ENCODE measurements around the gene ADORA2A. TPM values are rescaled to one million over a fixed set of nuclear protein-coding genes. Genes with fewer than 3 reads are reported as not detected.

The ADORA2A gene
- total and polyA plus RNA-seq, 4 donors = 5.5 to 54.9 (median 22.8) TPM

DNA sequence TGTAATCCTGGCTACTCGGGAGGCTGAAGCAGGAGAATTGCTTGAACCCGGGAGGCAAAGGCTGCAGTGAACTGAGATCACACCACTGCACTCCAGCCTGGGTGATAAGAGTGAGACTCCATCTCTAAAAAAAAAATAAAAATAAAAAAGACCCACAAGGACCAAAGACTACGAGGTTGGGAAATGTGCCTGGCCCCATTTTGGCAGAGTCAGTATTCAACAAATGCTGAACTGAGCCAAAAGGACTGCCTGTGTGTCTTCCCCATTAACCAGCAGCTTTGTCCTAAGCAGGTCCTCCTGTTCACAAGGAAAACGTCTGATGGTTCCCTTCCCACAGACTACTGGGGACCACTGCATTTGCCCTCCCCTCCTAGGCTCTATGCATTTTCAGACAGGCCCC lies 27.6 kb downstream of the ADORA2A start:
- TF ChIP-seq, protein P1, sequence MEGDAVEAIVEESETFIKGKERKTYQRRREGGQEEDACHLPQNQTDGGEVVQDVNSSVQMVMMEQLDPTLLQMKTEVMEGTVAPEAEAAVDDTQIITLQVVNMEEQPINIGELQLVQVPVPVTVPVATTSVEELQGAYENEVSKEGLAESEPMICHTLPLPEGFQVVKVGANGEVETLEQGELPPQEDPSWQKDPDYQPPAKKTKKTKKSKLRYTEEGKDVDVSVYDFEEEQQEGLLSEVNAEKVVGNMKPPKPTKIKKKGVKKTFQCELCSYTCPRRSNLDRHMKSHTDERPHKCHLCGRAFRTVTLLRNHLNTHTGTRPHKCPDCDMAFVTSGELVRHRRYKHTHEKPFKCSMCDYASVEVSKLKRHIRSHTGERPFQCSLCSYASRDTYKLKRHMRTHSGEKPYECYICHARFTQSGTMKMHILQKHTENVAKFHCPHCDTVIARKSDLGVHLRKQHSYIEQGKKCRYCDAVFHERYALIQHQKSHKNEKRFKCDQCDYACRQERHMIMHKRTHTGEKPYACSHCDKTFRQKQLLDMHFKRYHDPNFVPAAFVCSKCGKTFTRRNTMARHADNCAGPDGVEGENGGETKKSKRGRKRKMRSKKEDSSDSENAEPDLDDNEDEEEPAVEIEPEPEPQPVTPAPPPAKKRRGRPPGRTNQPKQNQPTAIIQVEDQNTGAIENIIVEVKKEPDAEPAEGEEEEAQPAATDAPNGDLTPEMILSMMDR (IDR thresholded peaks at IDR 0.05; ENCODE audit: control extremely low read depth, extremely low read depth) = no peak

DNA sequence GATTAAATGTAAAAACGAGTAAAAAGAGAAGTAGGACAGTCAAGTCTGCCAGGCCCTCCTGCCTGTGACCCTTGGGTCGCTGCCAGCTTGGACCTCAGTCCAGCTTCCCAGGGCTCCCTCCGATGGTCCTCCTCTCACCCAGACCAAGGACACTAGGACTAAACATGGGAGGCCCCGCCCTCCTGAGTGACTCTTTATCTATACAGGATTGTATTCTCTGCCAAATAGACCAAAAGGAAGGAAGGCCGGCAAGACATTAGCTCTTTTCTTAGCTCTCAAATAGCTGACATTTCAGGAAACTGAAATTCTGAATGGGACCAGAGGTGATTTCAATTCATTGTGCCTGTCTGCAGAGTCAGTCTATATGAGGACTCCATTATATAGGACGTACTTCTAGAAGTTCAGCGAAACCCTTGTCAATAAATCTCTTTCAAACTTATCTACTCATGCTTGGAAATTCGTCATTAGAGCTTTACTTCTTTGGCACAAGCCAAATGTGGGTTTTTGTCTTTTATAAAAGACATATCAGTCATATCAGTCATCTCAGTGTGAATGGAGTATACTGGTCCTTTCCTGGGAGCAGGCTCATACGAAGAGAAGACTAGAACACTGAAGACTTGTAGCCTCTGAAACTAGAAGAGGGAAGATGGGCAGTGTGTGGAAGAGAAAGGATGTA lies 28.5 kb downstream of the ADORA2A start:
- TF ChIP-seq, protein P1 (IDR thresholded peaks at IDR 0.05; ENCODE audit: control extremely low read depth, extremely low read depth) = no peak
- no peak overlapping the region for H3K9ac ChIP-seq (ENCODE audit: insufficient read depth in 1 of 2, low read length in 2 of 2)

More for the DNA sequence above, 27.6 kb downstream of the ADORA2A start:
- no peak overlapping the region for H3K9ac ChIP-seq (ENCODE audit: insufficient read depth in 1 of 2, low read length in 2 of 2)
- no peak overlapping the region for H3K27ac ChIP-seq (ENCODE audit: low read depth in 1 of 2, low read length in 1 of 2)
- H3K9me3 ChIP-seq (ENCODE audit: control insufficient read depth in 4 of 4, insufficient read depth in 3 of 4, low read length in 3 of 4) = peaks cover 0 to 5% (median 0%) of the 10 kb centered on the region in 4 donors
- H3K36me3 ChIP-seq (ENCODE audit: control insufficient read depth in 4 of 4, insufficient read depth in 4 of 4, low read length in 4 of 4) = no peaks in the 10 kb centered on the region
- no peaks in the 10 kb centered on the region for H3K27me3 ChIP-seq (ENCODE audit: control insufficient read depth in 3 of 3, insufficient read depth in 3 of 3, low read length in 2 of 3)
- peaks cover 3 to 20% (median 11%) of the 10 kb centered on the region in 5 donors for H3K4me1 ChIP-seq (ENCODE audit: control insufficient read depth in 5 of 5, insufficient read depth in 5 of 5, low read length in 5 of 5)
- WGBS, 2 donors = 73 to 86% methylated on average over 4 of the region's 4 CpGs
- ATAC-seq (ENCODE audit: insufficient read depth, low FRiP score) = no peak
- H3K4me3 ChIP-seq = no peak overlapping the region
- DNase-seq = no peak

DNA sequence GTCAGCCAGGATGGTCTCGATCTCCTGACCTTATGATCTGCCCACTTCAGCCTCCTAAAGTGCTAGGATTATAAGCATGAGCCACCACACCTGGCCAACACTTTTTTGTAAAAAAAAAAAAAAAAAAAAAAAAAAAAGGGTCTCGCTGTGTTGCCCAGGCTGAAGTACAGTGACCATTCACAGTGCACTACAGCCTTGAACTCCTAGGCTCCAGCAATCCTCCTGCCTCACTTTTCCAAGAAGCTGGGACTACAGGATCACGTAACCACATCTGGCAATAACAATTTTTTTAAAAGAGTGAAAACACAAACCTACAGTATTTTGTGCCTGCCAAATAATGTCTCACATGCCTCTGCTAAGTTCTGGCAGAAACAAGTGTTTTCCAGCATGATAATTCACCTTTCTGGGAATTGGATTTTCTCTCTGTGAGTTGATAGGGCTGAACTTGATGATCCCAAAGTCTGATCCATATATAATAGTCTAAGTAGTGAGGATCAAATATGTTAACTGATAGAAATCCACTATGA lies 30.6 kb downstream of the ADORA2A start:
- H3K4me3 ChIP-seq = no peak overlapping the region
- H3K27ac ChIP-seq (ENCODE audit: low read depth in 1 of 2, low read length in 1 of 2) = no peak overlapping the region
- H3K36me3 ChIP-seq (ENCODE audit: control insufficient read depth in 4 of 4, insufficient read depth in 4 of 4, low read length in 4 of 4) = no peaks in the 10 kb centered on the region
- TF ChIP-seq, protein P1 (IDR thresholded peaks at IDR 0.05; ENCODE audit: control extremely low read depth, extremely low read depth) = no peak
- H3K9me3 ChIP-seq (ENCODE audit: control insufficient read depth in 4 of 4, insufficient read depth in 3 of 4, low read length in 3 of 4) = no peaks in the 10 kb centered on the region
- no peak for DNase-seq
- no peak for ATAC-seq (ENCODE audit: insufficient read depth, low FRiP score)
- H3K4me1 ChIP-seq (ENCODE audit: control insufficient read depth in 5 of 5, insufficient read depth in 5 of 5, low read length in 5 of 5) = peaks cover 3 to 16% (median 9%) of the 10 kb centered on the region in 5 donors
- H3K27me3 ChIP-seq (ENCODE audit: control insufficient read depth in 3 of 3, insufficient read depth in 3 of 3, low read length in 2 of 3) = no peaks in the 10 kb centered on the region
- no peak overlapping the region for H3K9ac ChIP-seq (ENCODE audit: insufficient read depth in 1 of 2, low read length in 2 of 2)
- 93 to 100% methylated on average over 3 of the region's 3 CpGs for WGBS, 2 donors

More for the DNA sequence above, 28.5 kb downstream of the ADORA2A start:
- 48 to 55% methylated on average over 9 of the region's 9 CpGs for WGBS, 2 donors
- Histone ChIP-seq H3K36me3 (ENCODE audit: control insufficient read depth in 4 of 4, insufficient read depth in 4 of 4, low read length in 4 of 4) (no peaks in the 10 kb centered on the region), H3K27me3 (ENCODE audit: control insufficient read depth in 3 of 3, insufficient read depth in 3 of 3, low read length in 2 of 3) (no peaks in the 10 kb centered on the region), H3K9me3 (ENCODE audit: control insufficient read depth in 4 of 4, insufficient read depth in 3 of 4, low read length in 3 of 4) (peaks cover 0 to 5% (median 0%) of the 10 kb centered on the region in 4 donors), H3K4me3 (no peak overlapping the region), H3K4me1 (ENCODE audit: control insufficient read depth in 5 of 5, insufficient read depth in 5 of 5, low read length in 5 of 5) (peaks cover 3 to 17% (median 9%) of the 10 kb centered on the region in 5 donors), H3K27ac (ENCODE audit: low read depth in 1 of 2, low read length in 1 of 2) (no peak overlapping the region)
- DNase-seq (peak in 2 of 3 donors; percentile 51 to 61), ATAC-seq (ENCODE audit: insufficient read depth, low FRiP score) (no peak)
